ENCODE measurements around the gene ADIPOR2. TPM values are rescaled to one million over a fixed set of nuclear protein-coding genes. Genes with fewer than 3 reads are reported as not detected.

ADIPOR2 gene
- total RNA-seq, 1 experiment from 2014 or later: 45.3 TPM

DNA sequence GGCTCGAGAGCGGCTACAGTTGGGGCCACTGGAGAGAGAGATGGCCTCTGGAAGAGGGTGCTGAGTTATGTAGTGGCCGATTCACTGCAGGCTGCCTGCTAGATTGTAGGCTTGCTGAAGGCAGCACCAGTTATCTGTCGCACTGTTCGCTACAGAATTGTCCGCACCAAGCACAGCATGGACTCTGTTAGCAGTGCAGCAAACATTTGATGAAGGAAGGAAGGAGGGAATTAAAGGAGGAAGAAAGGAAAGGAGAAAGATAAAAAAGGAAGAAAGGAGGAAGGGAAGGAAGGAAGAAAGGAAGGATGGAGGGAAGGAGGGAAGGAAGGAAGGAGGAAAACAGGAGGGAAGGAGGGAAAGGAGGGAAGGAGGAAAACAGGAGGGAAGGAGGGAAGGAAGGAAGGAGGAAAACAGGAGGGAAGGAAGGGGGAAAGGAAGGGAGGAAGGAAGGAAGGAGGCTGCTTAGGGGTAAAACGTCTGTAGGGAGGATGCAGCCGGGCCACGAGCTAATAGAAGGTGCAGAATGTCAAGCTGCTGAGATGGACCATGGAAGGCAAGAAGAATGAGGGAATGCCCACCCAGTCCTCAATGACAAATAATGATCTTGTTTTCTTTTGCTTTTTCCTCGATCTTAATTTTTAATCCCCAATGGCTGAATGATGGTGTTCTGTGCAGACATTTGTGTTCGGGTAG, 27.3 kb upstream of the ADIPOR2 start:
- Histone ChIP-seq H3K56ac (ENCODE audit: insufficient read length, low read depth, low read length) (no peak overlapping the region), H3T11ph (ENCODE audit: low read length) (no peak overlapping the region), H3K79me1 (ENCODE audit: insufficient read depth, low read depth, low read length, poor library complexity, severe bottlenecking) (no peaks in the 10 kb centered on the region), H3K4me2 (ENCODE audit: insufficient read depth, insufficient read length, low read length) (peak overlapping the region; percentile 18), H3K23me2 (ENCODE audit: insufficient read length, low read depth, low read length, poor library complexity, severe bottlenecking) (peaks cover 14% of the 10 kb centered on the region), H3K79me2 (ENCODE audit: insufficient read depth, low read length) (no peaks in the 10 kb centered on the region), H3K14ac (ENCODE audit: insufficient read depth, low read length) (no peak overlapping the region), H2AK5ac (ENCODE audit: insufficient read length, low read length) (no peak overlapping the region), H2BK12ac (ENCODE audit: insufficient read length, low read depth, low read length) (no peak overlapping the region), H3K9me3 (ENCODE audit: control insufficient read depth, low read depth, low read length) (no peaks in the 10 kb centered on the region), H3K9ac (ENCODE audit: extremely low read depth, insufficient read length, low read length) (no peak overlapping the region), H2BK120ac (ENCODE audit: low read depth, low read length, poor library complexity, severe bottlenecking) (no peak overlapping the region), H4K8ac (replicated peaks; ENCODE audit: insufficient read length, low read depth, low read length) (no peak overlapping the region), H2BK5ac (ENCODE audit: insufficient read length, low read length) (no peak overlapping the region), H3K4ac (ENCODE audit: low read depth, low read length) (no peak overlapping the region), H2AFZ (ENCODE audit: low read length) (no peak overlapping the region), H4K20me1 (ENCODE audit: control insufficient read depth, insufficient read depth, insufficient read length) (no peaks in the 10 kb centered on the region), H3K23ac (ENCODE audit: insufficient read length, low read depth, low read length) (no peak overlapping the region), H2BK20ac (ENCODE audit: low read depth, low read length, poor library complexity, severe bottlenecking) (no peak overlapping the region), H4K5ac (ENCODE audit: insufficient read length, low read depth, low read length) (no peak overlapping the region), H4K91ac (ENCODE audit: insufficient read length, low read depth, low read length) (no peak overlapping the region), H3K27me3 (ENCODE audit: insufficient read depth, low read length) (peaks cover 9% of the 10 kb centered on the region; the same call in 1 of the 2 replicates), H3K4me1 (ENCODE audit: insufficient read depth, low read length) (no peaks in the 10 kb centered on the region), H3K27ac (ENCODE audit: insufficient read length, low read depth, low read length) (no peak overlapping the region), H2BK15ac (ENCODE audit: low read depth, low read length) (no peak overlapping the region), H3K18ac (ENCODE audit: insufficient read length, low read depth, low read length) (no peak overlapping the region)
- Mint-ChIP-seq H3K4me3 (peak overlapping the region; percentile 60 to 76; a peak in 4 of 5 replicates), H3K27ac (peak overlapping the region in 1 of 3 experiments; percentile 41; a peak in 1 of 7 replicates), H3K9me3 (peaks cover 0 to 5% of the 10 kb centered on the region in 2 experiments; a peak in 2 of 5 replicates), H3K4me1 (peaks cover 7 to 13% of the 10 kb centered on the region in 2 experiments; a peak in 3 of 4 replicates), H3K27me3 (ENCODE audit: low read depth) (peaks cover 54% of the 10 kb centered on the region), H3K36me3 (ENCODE audit: insufficient read depth in 1 of 3, low read depth in 3 of 3) (no peaks in the 10 kb centered on the region; a peak in 1 of 7 replicates)
- WGBS (ENCODE audit: extremely low coverage, insufficient read length, low lambda C conversion rate): no CpG with 5 or more reads among the region's 11 CpGs
- DNase-seq: no peak
- TF ChIP-seq CTCF (conservative IDR thresholded peaks at IDR 0.05): no peak
